ENCODE data around the gene DCHS1.

The DCHS1 gene

DNA sequence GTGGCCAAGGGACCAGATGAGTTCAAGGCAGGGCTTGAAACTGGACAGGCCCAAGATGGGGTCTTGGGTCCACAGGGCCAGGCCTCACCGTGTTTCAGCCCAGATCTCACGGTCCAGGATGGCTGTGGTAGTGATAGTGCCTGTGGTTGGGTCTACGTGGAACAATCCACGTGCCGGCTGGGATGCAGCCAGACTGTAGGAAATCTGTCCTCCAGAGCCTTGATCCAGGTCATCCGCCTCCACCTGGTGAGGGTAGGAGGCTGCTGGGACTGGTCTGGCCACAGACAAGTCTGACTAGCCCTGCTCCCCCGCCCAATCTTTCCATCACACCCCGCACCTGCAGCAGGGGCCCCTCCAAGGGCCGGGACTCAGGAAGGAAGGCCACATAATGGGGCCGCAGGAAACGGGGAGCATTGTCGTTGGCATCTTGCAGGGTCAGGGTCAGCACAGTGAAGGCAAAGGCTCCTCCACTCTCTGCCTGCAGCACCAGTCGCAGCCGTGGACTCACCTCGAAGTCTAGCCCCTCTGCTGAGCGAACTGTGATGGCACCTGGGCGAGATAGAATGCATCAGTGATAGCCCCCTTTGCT lies 29.7 kb downstream of the DCHS1 start:
- POLR2A ChIA-PET (ENCODE audit: low non-redundant PET), result no interaction called here
- DNase-seq (ENCODE audit: low spot score), result no peak

DNA sequence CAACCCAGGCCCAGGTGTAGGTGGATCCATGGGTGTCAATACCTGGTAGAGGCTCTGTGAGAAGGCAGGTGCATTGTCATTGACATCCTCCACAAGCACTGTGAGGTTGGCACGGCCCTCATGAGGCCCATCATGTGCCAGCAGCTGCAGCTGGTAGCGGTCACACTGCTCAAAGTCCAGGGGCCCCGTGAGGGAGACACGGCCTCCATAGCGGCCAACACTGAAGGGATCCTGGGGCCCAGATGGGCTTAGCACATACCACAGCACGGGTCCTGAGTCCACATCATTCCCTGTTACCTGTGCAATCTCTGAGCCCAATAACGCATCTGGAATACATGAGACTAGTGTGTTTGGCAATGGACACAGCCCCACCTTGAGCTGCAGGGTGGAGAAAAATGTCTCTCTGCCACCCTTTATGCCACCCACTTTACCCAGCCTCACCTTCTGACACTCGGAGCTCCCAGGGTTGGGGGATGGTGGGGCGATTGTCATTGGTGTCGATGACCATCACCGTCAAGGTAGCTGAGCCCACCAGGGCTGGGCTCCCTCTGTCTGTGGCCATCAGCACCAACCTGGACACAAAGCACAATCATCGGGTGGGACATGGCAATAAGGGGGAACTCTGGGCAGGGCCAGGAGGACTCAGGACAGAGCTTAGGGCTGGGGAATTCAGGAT lies 30.3 kb downstream of the DCHS1 start:
- no peak for DNase-seq (ENCODE audit: low spot score)
- CTCF ChIA-PET, result interaction anchor here (0.5 to 0.6 kb wide), 3 partner anchors 13 to 239 kb away, joined by 3 to 4 read pairs (median 3); no protein-coding TSS in a partner anchor
- POLR2A ChIA-PET (ENCODE audit: low non-redundant PET), result no interaction called here
- H3K27ac ChIP-seq, result no peak overlapping the region
- TF ChIP-seq CTCF (conservative IDR thresholded peaks at IDR 0.05; ENCODE audit: low read depth), result no peak

More for the DNA sequence above, 29.7 kb downstream of the DCHS1 start:
- CTCF ChIA-PET, result interaction anchor here (0.5 kb wide), 1 partner anchor 13 kb away, joined by 3 read pairs; no protein-coding TSS in a partner anchor
- no peak for TF ChIP-seq CTCF (conservative IDR thresholded peaks at IDR 0.05; ENCODE audit: low read depth)
- H3K27ac ChIP-seq, result no peak overlapping the region

GRCh38 chr11:6623391-6624363 lies 31.9 kb downstream of the DCHS1 start:
- TF ChIP-seq CTCF (conservative IDR thresholded peaks at IDR 0.05; ENCODE audit: low read depth), result no peak
- no peak for DNase-seq (ENCODE audit: low spot score)
- no peak overlapping the region for H3K27ac ChIP-seq
- POLR2A ChIA-PET (ENCODE audit: low non-redundant PET), result no interaction called here
- CTCF ChIA-PET, result interaction anchor here (0.5 kb wide), 1 partner anchor 1642 kb away, joined by 5 read pairs; no protein-coding TSS in a partner anchor

DNA sequence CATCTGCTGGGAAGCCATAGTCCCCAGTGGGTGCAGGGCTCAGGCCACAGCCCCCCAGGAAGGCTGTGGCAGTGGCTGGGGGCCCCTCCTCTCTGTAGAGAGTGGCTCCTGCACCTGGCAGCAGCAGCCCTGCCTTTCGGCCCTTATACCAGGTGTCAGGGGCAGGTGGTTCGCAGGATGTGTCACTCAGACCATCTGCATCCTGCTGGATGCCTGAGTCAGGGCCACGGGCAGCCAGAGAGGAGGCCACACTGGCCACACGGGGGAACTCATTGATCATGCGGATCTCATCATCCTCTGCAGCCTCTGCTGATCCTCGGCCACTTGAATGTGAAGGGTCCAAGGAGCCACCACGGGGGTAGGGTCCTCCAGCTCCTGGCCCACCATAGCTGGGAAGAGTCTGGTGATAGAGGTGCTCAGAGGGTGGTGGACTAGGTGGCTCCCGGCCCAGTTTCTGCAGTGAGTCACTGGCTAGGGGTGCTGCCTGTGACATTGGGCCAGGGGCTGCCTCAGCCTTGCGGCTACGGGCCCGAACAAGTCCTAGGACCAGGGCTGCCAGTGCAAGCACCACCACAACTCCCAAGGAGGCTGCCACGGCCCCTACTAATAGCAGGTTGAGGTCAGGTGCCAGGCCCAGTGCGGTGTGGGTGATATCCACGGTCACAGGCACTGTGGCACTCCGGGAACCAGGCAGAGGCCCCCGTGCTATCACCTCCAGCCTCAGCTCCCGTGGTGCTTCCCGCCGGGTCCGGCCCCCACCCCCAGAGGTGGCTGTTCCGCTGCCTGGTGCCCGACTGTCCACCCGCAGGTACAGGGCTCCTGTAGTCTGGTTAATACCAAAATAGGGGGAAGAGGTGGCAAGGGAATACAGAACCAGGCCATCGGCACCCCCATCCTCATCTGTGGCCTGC lies 33.1 kb downstream of the DCHS1 start:
- DNase-seq (ENCODE audit: low spot score), result no peak
- TF ChIP-seq CTCF (conservative IDR thresholded peaks at IDR 0.05; ENCODE audit: low read depth), result no peak
- CTCF ChIA-PET, result interaction anchor here (0.5 to 0.9 kb wide), 5 partner anchors 28 to 1644 kb away, joined by 3 to 6 read pairs (median 4); no protein-coding TSS in a partner anchor
- no peak overlapping the region for H3K27ac ChIP-seq
- POLR2A ChIA-PET (ENCODE audit: low non-redundant PET), result no interaction called here

GRCh38 chr11:6621711-6622211 lies 33.8 kb downstream of the DCHS1 start:
- ChIA-PET POLR2A (ENCODE audit: low non-redundant PET) (no interaction called here), CTCF (interaction anchor here (0.5 to 0.9 kb wide), 3 partner anchors 46 to 190 kb away, joined by 3 to 4 read pairs (median 4); no protein-coding TSS in a partner anchor)
- no peak for TF ChIP-seq CTCF (conservative IDR thresholded peaks at IDR 0.05; ENCODE audit: low read depth)
- H3K27ac ChIP-seq, result no peak overlapping the region
- no peak for DNase-seq (ENCODE audit: low spot score)

Data from RWPE1 (cell line).